ENCODE results near the gene NR2F1-AS1. TPM values are rescaled to one million over a fixed set of nuclear protein-coding genes. Genes with fewer than 3 reads are reported as not detected.

Gene NR2F1-AS1
- total and polyA plus RNA-seq, 9 of the 15 experiments (the other 6 are each of a cell fraction or from before 2014, with no cell fraction given): not detected

- H3K9me1 ChIP-seq (ENCODE audit: control insufficient read depth, insufficient read depth, low read length): no peaks in the 10 kb centered on the region
- no peak overlapping the region for H3K27ac ChIP-seq (ENCODE audit: extremely low read depth, low read depth, low read length)
- intact Hi-C loops (cut with micrococcal nuclease): no loop called here
- H3K4me2 ChIP-seq (ENCODE audit: insufficient read depth, low read length): no peak overlapping the region
- TF ChIP-seq ESRRB (CRISPR knock-in tag; IDR thresholded peaks at IDR 0.05; ENCODE audit: borderline replicate concordance): no peak
- no peak for TF ChIP-seq CREB3L1 (IDR thresholded peaks at IDR 0.05; ENCODE audit: borderline replicate concordance, low read depth)
- no peak for TF ChIP-seq SLC30A9 (CRISPR knock-in tag; IDR thresholded peaks at IDR 0.05)
- TF ChIP-seq ZSCAN29 (IDR thresholded peaks at IDR 0.05): no peak
- peak; percentile 62; the same call in 1 of the 2 replicates for TF ChIP-seq SPI1 (IDR thresholded peaks at IDR 0.05; ENCODE audit: borderline replicate concordance, low read depth, low read length)
- TF ChIP-seq TRIM25 (IDR thresholded peaks at IDR 0.05; ENCODE audit: borderline replicate concordance): no peak
- no peak for TF ChIP-seq NRF1 (conservative IDR thresholded peaks at IDR 0.05 in 1 of 2, IDR thresholded peaks at IDR 0.05 in 1 of 2)
- TF ChIP-seq ELK1 (CRISPR knock-in tag; IDR thresholded peaks at IDR 0.05): no peak
- no peaks in the 10 kb centered on the region for H3K79me2 ChIP-seq (ENCODE audit: control insufficient read depth, insufficient read depth, low read length)
- no peak for ATAC-seq
- H3K4me3 ChIP-seq: no peak overlapping the region
- no peaks in the 10 kb centered on the region for H3K36me3 ChIP-seq (ENCODE audit: control insufficient read depth, insufficient read depth, low read length)
- H4K20me1 ChIP-seq (replicated peaks; ENCODE audit: control insufficient read depth, insufficient read depth, low read length): no peaks in the 10 kb centered on the region
- H3K4me1 ChIP-seq (replicated peaks in 1 of 2; ENCODE audit: control insufficient read depth in 2 of 2, insufficient read depth in 2 of 2, low read length in 2 of 2): peaks cover 0 to 7% of the 10 kb centered on the region in 2 experiments; a peak in 2 of 5 replicates
- H2AFZ ChIP-seq (ENCODE audit: low read depth, low read length): no peak overlapping the region
- in situ Hi-C loops (cut with MboI): loop anchor here (25.0 kb wide), 1 partner anchor 1160 kb away; no protein-coding TSS in a partner anchor
- 2% methylated on average over 9 of the region's 9 CpGs for WGBS (ENCODE audit: insufficient coverage, low coverage, missing lambda C conversion rate)
- POLR2A ChIA-PET: interaction anchor here (0.9 kb wide), 1 partner anchor 15 kb away, joined by 3 read pairs; no protein-coding TSS in a partner anchor
- H3K9me3 ChIP-seq (replicated peaks; ENCODE audit: control insufficient read depth, insufficient read depth, low read depth, low read length): no peaks in the 10 kb centered on the region
- H3K27me3 ChIP-seq (ENCODE audit: control insufficient read depth in 2 of 2, insufficient read depth in 2 of 2, low read length in 2 of 2): peaks cover 0 to 19% of the 10 kb centered on the region in 2 experiments; a peak in 2 of 5 replicates
- BruUV-seq (replicated peaks): no TSS peak
- no peak for DNase-seq (ENCODE audit: extremely low read depth in 1 of 4, low spot score in 3 of 4)
- CTCF ChIA-PET (ENCODE audit: low intra/inter-chr PET ratio): no interaction called here
- no peak overlapping the region for H3K9ac ChIP-seq (ENCODE audit: insufficient read depth in 1 of 2, low read depth in 2 of 2, low read length in 2 of 2)
- no peak for FAIRE-seq
These were observed 3.8 kb downstream of the NR2F1-AS1 start for GRCh38 chr5:93576994-93577853.

All from K562 (cell line).